Astrocyte (in vitro differentiated cells and primary cell): Measurements from ENCODE around the gene CAPN11.

ENCODE experiments used
- EZH2 ChIP-seq: IDR thresholded peaks from 2 replicates; pipeline ENCODE4 v1.6.1; 2012; ENCODE audit warnings: mild to moderate bottlenecking, low read length, inconsistent platforms; ENCODE audit not compliant: insufficient read depth
- TF ChIP-seq, protein P1 (sequence below): IDR thresholded peaks from 2 replicates; pipeline ENCODE4 v1.5.1; 2011; ENCODE audit warnings: low read depth, mild to moderate bottlenecking, inconsistent platforms, low read length, moderate library complexity; ENCODE audit not compliant: insufficient read depth

GRCh38 chr6:44177691-44178423 lies 19.2 kb downstream of the CAPN11 start:
- TF ChIP-seq, protein P1, sequence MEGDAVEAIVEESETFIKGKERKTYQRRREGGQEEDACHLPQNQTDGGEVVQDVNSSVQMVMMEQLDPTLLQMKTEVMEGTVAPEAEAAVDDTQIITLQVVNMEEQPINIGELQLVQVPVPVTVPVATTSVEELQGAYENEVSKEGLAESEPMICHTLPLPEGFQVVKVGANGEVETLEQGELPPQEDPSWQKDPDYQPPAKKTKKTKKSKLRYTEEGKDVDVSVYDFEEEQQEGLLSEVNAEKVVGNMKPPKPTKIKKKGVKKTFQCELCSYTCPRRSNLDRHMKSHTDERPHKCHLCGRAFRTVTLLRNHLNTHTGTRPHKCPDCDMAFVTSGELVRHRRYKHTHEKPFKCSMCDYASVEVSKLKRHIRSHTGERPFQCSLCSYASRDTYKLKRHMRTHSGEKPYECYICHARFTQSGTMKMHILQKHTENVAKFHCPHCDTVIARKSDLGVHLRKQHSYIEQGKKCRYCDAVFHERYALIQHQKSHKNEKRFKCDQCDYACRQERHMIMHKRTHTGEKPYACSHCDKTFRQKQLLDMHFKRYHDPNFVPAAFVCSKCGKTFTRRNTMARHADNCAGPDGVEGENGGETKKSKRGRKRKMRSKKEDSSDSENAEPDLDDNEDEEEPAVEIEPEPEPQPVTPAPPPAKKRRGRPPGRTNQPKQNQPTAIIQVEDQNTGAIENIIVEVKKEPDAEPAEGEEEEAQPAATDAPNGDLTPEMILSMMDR: no peak
- no peak for TF ChIP-seq EZH2
